ENCODE measurements around the gene ZFP82. TPM values are rescaled to one million over a fixed set of nuclear protein-coding genes. Genes with fewer than 3 reads are reported as not detected.

The ZFP82 gene
- total and polyA plus RNA-seq, 3 donors from 2014 or later: 6.5 to 8.3 (median 6.8) TPM

GRCh38 chr19:36417752-36418286, 625 bp downstream of the ZFP82 start:
- TF ChIP-seq CTCF (IDR thresholded peaks at IDR 0.05) (no peak), POLR2A (IDR thresholded peaks at IDR 0.05) (no peak)
- peak overlapping the region; percentile 89 to 90 for H3K27ac ChIP-seq
- no peaks in the 10 kb centered on the region for H3K27me3 ChIP-seq
- DNase-seq: peak; percentile 22
- H3K36me3 ChIP-seq (ENCODE audit: low read depth, missing control alignments): no peaks in the 10 kb centered on the region
- intact Hi-C loops (cut with DNase I; ENCODE audit: low total_unique reads): no loop called here
- peaks cover 9% of the 10 kb centered on the region for H3K4me1 ChIP-seq
- peak overlapping the region; percentile 90 to 91 for H3K4me3 ChIP-seq
- no peaks in the 10 kb centered on the region for H3K9me3 ChIP-seq
- 15 to 18% methylated on average over 5 to 25 of the region's 25 CpGs for WGBS, 2 donors

GRCh38 chr19:36409841-36410240, 8.6 kb downstream of the ZFP82 start:
- no peak overlapping the region for H3K4me3 ChIP-seq
- no peaks in the 10 kb centered on the region for H3K36me3 ChIP-seq (ENCODE audit: low read depth, missing control alignments)
- TF ChIP-seq CTCF (IDR thresholded peaks at IDR 0.05): no peak
- no peaks in the 10 kb centered on the region for H3K27me3 ChIP-seq
- no peaks in the 10 kb centered on the region for H3K9me3 ChIP-seq
- DNase-seq: no peak
- 87 to 94% methylated on average over 5 of the region's 5 CpGs for WGBS, 2 donors
- intact Hi-C loops (cut with DNase I; ENCODE audit: low total_unique reads): no loop called here
- no peak overlapping the region for H3K27ac ChIP-seq
- no peaks in the 10 kb centered on the region for H3K4me1 ChIP-seq

- no peak for DNase-seq
- no peak overlapping the region for H3K4me3 ChIP-seq
- WGBS, 2 donors: 83 to 99% methylated on average over 3 of the region's 3 CpGs
- H3K4me1 ChIP-seq: no peaks in the 10 kb centered on the region
- no peaks in the 10 kb centered on the region for H3K36me3 ChIP-seq (ENCODE audit: low read depth, missing control alignments)
- H3K9me3 ChIP-seq: no peaks in the 10 kb centered on the region
- TF ChIP-seq POLR2A (IDR thresholded peaks at IDR 0.05) (no peak), CTCF (IDR thresholded peaks at IDR 0.05) (no peak)
- H3K27me3 ChIP-seq: no peaks in the 10 kb centered on the region
- H3K27ac ChIP-seq: no peak overlapping the region
- intact Hi-C loops (cut with DNase I; ENCODE audit: low total_unique reads): no loop called here
These were observed 10.3 kb downstream of the ZFP82 start for GRCh38 chr19:36408101-36408500.

- Histone ChIP-seq H3K4me1 (no peaks in the 10 kb centered on the region), H3K27ac (no peak overlapping the region), H3K36me3 (ENCODE audit: low read depth, missing control alignments) (no peaks in the 10 kb centered on the region), H3K27me3 (no peaks in the 10 kb centered on the region), H3K9me3 (no peaks in the 10 kb centered on the region), H3K4me3 (no peak overlapping the region)
- intact Hi-C loops (cut with DNase I; ENCODE audit: low total_unique reads): no loop called here
- TF ChIP-seq CTCF (IDR thresholded peaks at IDR 0.05) (no peak), POLR2A (IDR thresholded peaks at IDR 0.05) (no peak)
- WGBS, 2 donors: 96% methylated on average over 3 of the region's 3 CpGs
- DNase-seq: no peak
These were observed 13.9 kb downstream of the ZFP82 start for GRCh38 chr19:36404498-36404897.

- Histone ChIP-seq H3K4me3 (no peak overlapping the region), H3K4me1 (no peaks in the 10 kb centered on the region), H3K36me3 (ENCODE audit: low read depth, missing control alignments) (no peaks in the 10 kb centered on the region), H3K9me3 (no peaks in the 10 kb centered on the region), H3K27ac (no peak overlapping the region), H3K27me3 (no peaks in the 10 kb centered on the region)
- TF ChIP-seq POLR2A (IDR thresholded peaks at IDR 0.05) (no peak), CTCF (IDR thresholded peaks at IDR 0.05) (no peak)
- WGBS, 2 donors: 88 to 89% methylated on average over 7 of the region's 7 CpGs
- no peak for DNase-seq
- intact Hi-C loops (cut with DNase I; ENCODE audit: low total_unique reads): no loop called here
These were observed 17.0 kb downstream of the ZFP82 start for GRCh38 chr19:36401475-36401874.

All from testis (tissue), 3 donors.